Epithelial cell of esophagus (primary cell): Measurements from ENCODE around the gene GDNF.

Experiments used
- DNase-seq: peaks from one replicate; pipeline ENCODE4 v3.0.0; 2010; ENCODE audit warnings: low read depth
- H3K4me3 ChIP-seq: 2 replicates; pipeline ENCODE4 v1.5.1; 2011; ENCODE audit warnings: mild to moderate bottlenecking, low read length, control low read depth
- CTCF ChIP-seq: IDR thresholded peaks from 2 replicates; pipeline ENCODE4 v1.5.1; 2011; ENCODE audit warnings: low read depth, mild to moderate bottlenecking, low read length, control low read depth, inconsistent platforms; ENCODE audit not compliant: insufficient read depth; ENCODE audit errors: missing control alignments

The GDNF gene

GRCh38 chr5:37839407-37840052, at the start of gene GDNF:
TSS of gene GDNF (minus strand) at chr5:37840041. CDS start at chr5:37834796, 5,245 bp downstream.
- no peak for TF ChIP-seq CTCF
- H3K4me3 ChIP-seq = peak within 1 kb of the TSS; percentile 27
- peak; percentile 62 for DNase-seq

- TF ChIP-seq CTCF = no peak
Measured at GRCh38 chr5:37888476-37888875, 48.6 kb upstream of the GDNF start.

GRCh38 chr5:37886242-37886905, 46.5 kb upstream of the GDNF start:
- DNase-seq = no peak
- TF ChIP-seq CTCF = no peak
- H3K4me3 ChIP-seq = no peak overlapping the region

More at GRCh38 chr5:37888476-37888875, 48.6 kb upstream of the GDNF start:
- H3K4me3 ChIP-seq = no peak overlapping the region
- DNase-seq = peak; percentile 91

- no peak for TF ChIP-seq CTCF
- DNase-seq = no peak
- no peak overlapping the region for H3K4me3 ChIP-seq
Measured at GRCh38 chr5:37882636-37883035, 42.8 kb upstream of the GDNF start.

- H3K4me3 ChIP-seq = no peak overlapping the region
- DNase-seq = no peak
- no peak for TF ChIP-seq CTCF
Measured at GRCh38 chr5:37881359-37881758, 41.5 kb upstream of the GDNF start.

GRCh38 chr5:37876943-37877342, 37.1 kb upstream of the GDNF start:
- no peak overlapping the region for H3K4me3 ChIP-seq
- DNase-seq = no peak
- no peak for TF ChIP-seq CTCF
